ENCODE results near the gene TCEA2.

Gene TCEA2

DNA sequence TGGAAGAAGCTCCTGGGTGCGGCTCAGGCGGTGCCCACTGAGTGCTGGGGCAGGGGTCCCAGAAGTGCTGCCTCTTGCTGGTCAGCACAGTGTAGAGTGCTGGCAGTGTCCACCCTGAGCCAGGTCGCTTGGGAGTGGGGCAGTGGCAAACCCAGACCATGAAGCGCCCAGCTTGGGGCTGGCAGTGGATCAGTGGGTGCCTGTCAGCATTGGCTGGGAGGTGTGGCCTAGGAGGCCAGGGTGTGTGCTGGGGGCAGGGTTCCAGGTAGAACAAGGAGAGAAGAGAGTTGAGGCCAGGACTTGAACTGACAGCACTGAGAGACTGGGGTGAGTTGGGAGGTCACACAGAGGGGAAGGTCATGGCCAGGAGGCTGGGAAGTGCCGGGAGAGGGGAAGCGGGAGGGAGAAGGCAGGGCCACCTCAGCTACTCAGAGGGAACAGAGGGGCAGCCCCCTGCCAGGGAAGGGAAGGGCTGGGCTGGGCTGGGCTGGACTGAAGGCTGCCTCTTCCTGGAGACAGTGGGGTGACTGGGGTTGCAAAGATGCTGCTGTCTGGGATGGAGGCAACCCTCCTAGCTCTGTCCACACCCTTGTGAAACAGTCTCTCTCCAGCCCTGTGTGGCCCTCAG is 4.1 kb downstream of the TCEA2 start:
- Histone ChIP-seq H3K36me3 (ENCODE audit: control insufficient read depth, insufficient read depth, low read length) (peaks cover under 1% of the 10 kb centered on the region), H3K9ac (ENCODE audit: low read length) (no peak overlapping the region), H3K4me1 (ENCODE audit: control insufficient read depth, insufficient read depth, low read length) (peaks cover 12% of the 10 kb centered on the region)

DNA sequence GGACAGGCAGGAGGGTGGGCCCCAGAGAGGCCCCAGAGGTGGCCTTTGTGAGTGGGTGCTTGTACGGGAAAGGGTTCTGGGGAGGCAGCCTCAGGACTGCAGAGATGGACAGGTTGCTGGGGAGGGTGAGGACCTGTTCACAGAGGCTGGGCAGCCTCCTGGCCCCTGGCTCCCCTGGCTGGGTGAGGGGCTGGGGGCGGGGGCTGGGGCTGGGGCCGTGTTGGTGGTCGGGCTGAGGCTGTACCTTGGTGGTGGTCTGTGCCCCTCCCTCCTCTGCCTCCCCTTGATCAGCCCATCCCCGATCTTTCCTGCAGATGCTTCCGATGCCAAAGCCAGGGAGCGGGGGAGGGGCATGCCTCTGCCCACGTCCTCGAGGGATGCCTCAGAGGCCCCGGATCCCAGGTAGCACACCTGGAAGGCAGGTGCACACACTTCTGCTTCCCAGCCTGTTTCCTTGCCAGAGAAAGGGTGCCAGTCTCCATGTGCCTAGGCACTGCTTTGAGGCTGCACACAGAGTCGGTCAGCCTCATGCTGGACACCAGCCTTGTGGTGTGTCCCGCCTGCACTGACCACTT is 4.8 kb downstream of the TCEA2 start:
- Histone ChIP-seq H3K4me3 (ENCODE audit: low read length) (no peak overlapping the region), H3K4me1 (ENCODE audit: control insufficient read depth, insufficient read depth, low read length) (peaks cover 8% of the 10 kb centered on the region), H3K36me3 (ENCODE audit: control insufficient read depth, insufficient read depth, low read length) (peaks cover 6% of the 10 kb centered on the region), H3K9ac (ENCODE audit: low read length) (no peak overlapping the region), H3K27ac (ENCODE audit: low read depth, low read length) (no peak overlapping the region), H3K27me3 (ENCODE audit: control insufficient read depth, insufficient read depth, low read length) (no peaks in the 10 kb centered on the region)

More for the DNA sequence above, 4.1 kb downstream of the TCEA2 start:
- Histone ChIP-seq H3K27ac (ENCODE audit: low read depth, low read length) (no peak overlapping the region), H3K27me3 (ENCODE audit: control insufficient read depth, insufficient read depth, low read length) (no peaks in the 10 kb centered on the region), H3K4me3 (ENCODE audit: low read length) (no peak overlapping the region)

DNA sequence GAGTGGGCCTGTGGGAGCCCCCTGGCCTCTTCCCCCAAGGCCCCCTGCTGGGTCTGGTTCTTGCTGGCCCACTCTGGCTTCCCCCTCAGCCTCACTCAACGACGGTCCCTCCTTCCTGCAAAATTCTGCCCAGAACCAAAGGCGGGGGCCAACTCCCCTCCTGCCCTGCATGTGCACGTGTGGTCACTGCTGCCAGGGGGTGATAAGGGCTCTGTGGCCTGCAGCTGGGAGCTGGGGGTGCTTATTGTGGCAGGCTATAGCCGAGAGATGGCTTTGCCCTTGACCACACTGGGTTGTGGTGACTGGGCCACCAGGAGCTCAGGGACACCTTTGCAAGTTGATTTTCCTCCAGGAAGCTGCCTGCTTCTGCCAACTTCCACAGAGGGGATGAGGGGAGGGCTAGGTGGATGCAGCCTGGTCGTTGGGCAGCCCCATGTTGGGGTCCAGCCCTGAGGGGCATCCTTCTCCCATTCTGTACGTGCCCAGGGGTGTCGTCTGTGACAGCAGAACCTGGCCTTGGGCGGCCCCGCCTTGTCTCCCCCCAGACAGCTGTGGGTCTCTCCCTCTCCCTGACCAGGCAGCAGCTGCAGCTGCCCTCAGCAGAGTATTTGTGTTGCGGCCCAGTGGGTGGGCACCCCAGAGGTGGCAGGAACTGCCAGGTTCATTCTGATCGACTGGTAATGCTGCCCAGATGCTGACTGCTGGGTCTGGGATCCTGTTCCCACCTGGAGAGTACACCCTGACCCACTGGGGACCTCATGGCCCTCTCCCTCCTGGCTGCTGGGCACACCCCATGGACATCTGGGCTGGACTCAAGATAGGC is 5.6 kb downstream of the TCEA2 start:
- Histone ChIP-seq H3K36me3 (ENCODE audit: control insufficient read depth, insufficient read depth, low read length) (peaks cover 6% of the 10 kb centered on the region), H3K27me3 (ENCODE audit: control insufficient read depth, insufficient read depth, low read length) (no peaks in the 10 kb centered on the region)

DNA sequence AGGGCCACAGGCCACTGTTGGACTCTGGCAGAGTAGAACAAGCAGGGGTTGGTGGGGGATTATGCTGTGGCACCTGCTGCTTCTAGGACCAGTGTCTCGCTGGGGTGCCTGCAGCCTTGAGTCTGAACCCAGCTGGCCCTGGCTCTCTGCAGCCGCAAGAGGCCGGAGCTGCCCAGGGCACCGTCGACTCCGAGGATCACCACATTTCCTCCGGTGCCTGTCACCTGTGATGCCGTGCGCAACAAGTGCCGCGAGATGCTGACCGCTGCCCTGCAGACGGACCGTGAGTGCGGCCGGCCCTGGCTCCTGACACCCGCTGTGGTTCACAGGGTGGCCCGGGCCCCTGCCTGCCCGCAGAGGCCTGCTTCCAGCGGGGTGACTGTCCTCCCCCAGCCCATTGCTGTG is 6.2 kb downstream of the TCEA2 start:
- Histone ChIP-seq H3K4me3 (ENCODE audit: low read length) (no peak overlapping the region), H3K27me3 (ENCODE audit: control insufficient read depth, insufficient read depth, low read length) (no peaks in the 10 kb centered on the region), H3K9ac (ENCODE audit: low read length) (no peak overlapping the region), H3K27ac (ENCODE audit: low read depth, low read length) (no peak overlapping the region), H3K36me3 (ENCODE audit: control insufficient read depth, insufficient read depth, low read length) (peaks cover 6% of the 10 kb centered on the region), H3K4me1 (ENCODE audit: control insufficient read depth, insufficient read depth, low read length) (peaks cover 3% of the 10 kb centered on the region)

More for the DNA sequence above, 5.6 kb downstream of the TCEA2 start:
- no peak overlapping the region for H3K4me3 ChIP-seq (ENCODE audit: low read length)
- no peak overlapping the region for H3K9ac ChIP-seq (ENCODE audit: low read length)
- peaks cover 8% of the 10 kb centered on the region for H3K4me1 ChIP-seq (ENCODE audit: control insufficient read depth, insufficient read depth, low read length)
- no peak overlapping the region for H3K27ac ChIP-seq (ENCODE audit: low read depth, low read length)

DNA sequence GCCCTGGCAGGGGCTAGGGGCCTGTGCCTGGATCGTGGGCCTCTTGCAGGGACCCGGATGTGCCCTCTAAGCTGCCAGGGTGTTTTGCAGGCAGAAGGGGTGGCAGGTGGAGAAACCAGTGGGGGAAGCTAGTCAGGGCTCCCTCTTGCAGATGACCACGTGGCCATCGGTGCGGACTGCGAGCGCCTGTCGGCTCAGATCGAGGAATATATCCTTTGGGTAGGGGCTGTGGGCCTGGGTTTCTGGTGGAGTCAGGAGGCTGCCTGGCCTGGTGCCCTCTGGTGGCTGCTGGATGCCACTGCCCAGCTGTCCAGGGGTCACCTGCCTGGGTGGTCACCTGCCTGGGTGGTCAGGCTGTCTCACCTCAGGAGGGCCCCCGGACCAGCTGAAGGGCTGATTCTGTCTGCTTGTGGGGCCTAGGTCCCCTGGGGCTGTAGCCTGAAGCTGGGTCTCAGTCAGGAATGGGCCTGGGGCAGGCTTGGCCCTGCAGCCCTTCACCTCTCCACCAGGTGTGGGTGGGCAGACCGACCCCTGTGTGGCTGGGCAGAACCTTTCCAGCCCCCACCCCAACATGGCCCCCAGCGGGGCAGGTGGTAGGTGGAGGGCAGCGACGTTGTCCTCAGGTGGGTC is 6.7 kb downstream of the TCEA2 start:
- Histone ChIP-seq H3K4me3 (ENCODE audit: low read length) (no peak overlapping the region), H3K36me3 (ENCODE audit: control insufficient read depth, insufficient read depth, low read length) (peaks cover 6% of the 10 kb centered on the region), H3K9ac (ENCODE audit: low read length) (no peak overlapping the region), H3K27me3 (ENCODE audit: control insufficient read depth, insufficient read depth, low read length) (no peaks in the 10 kb centered on the region), H3K27ac (ENCODE audit: low read depth, low read length) (no peak overlapping the region), H3K4me1 (ENCODE audit: control insufficient read depth, insufficient read depth, low read length) (no peaks in the 10 kb centered on the region)

DNA sequence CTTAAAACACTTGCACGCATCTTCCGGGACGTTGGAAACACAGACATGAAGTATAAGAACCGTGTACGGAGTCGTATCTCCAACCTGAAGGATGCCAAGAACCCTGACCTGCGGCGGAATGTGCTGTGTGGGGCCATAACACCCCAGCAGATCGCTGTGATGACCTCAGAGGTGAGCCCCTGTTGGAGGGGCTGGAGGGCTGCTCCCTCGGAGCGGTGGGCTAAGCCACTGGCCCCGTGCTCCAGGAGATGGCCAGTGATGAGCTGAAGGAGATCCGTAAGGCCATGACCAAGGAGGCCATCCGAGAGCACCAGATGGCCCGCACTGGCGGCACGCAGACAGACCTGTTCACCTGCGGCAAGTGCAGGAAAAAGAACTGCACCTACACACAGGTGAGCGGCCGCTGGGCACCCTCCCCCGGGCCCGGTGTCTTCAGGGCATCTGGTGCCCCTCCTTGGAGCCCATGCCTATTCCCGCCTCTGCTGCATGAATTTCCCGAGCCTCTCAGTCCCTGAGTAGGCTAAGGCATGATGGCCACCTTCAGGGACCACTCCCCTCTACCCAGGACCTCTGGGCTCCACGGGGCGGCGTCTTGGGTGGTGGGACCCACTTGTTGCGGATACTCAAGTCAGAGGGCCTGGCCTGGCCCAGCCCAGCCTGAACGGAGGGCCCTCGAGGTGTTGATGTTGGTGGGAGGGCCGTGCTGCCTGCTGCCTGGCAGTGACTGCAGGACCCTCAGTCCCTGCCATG is 7.4 kb downstream of the TCEA2 start:
- Histone ChIP-seq H3K4me1 (ENCODE audit: control insufficient read depth, insufficient read depth, low read length) (no peaks in the 10 kb centered on the region), H3K9ac (ENCODE audit: low read length) (no peak overlapping the region), H3K4me3 (ENCODE audit: low read length) (no peak overlapping the region), H3K27ac (ENCODE audit: low read depth, low read length) (no peak overlapping the region), H3K27me3 (ENCODE audit: control insufficient read depth, insufficient read depth, low read length) (no peaks in the 10 kb centered on the region), H3K36me3 (ENCODE audit: control insufficient read depth, insufficient read depth, low read length) (peaks cover 6% of the 10 kb centered on the region)

DNA sequence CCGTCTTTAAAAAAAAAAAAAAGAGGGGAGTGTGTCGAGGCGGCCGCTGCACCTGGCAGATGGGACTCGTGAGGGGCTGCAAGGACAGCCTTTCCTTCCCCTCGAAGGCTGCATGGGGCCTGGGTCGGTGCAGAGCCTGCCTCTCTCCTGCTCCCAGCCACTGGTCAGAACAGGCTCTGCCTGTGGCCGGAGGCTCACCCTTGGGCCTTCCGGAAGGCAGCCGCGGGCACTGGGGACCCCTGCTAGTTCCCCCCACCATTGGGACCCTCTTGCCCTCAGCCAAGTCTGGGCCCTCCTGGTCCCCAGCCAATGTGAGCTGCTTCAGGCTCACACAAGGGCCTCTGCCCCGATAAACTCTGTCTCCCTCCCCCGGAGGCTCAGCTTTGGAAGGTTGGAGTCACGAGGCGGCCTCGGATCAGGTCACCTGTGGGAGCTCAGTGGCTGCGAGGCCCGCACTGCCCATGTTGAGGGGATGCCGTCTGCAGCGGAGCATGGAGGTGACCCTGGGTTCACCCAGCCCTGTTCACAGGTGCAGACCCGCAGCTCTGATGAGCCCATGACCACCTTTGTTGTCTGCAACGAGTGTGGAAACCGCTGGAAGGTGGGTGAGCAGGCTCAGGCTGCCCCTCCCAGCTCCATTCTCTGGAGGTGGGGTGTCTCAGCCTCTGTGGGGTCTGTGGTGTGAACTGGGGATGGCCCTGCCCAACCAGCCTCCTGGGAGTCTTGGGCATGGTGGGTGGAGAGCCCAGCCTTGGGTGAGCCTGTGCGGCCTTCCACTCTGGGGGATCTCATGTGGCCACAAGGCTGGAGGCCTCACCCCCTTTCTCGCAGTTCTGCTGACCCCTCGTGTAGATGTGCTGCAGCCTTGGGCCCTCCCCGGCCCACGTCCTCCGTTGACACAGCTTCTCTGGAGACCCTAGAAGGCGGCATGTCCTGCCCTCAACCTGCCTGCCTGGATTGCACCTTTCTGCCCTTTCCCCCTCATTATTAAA is 8.6 kb downstream of the TCEA2 start:
- Histone ChIP-seq H3K9ac (ENCODE audit: low read length) (no peak overlapping the region), H3K36me3 (ENCODE audit: control insufficient read depth, insufficient read depth, low read length) (peaks cover 6% of the 10 kb centered on the region), H3K4me3 (ENCODE audit: low read length) (no peak overlapping the region), H3K27me3 (ENCODE audit: control insufficient read depth, insufficient read depth, low read length) (no peaks in the 10 kb centered on the region), H3K27ac (ENCODE audit: low read depth, low read length) (no peak overlapping the region), H3K4me1 (ENCODE audit: control insufficient read depth, insufficient read depth, low read length) (no peaks in the 10 kb centered on the region)

DNA sequence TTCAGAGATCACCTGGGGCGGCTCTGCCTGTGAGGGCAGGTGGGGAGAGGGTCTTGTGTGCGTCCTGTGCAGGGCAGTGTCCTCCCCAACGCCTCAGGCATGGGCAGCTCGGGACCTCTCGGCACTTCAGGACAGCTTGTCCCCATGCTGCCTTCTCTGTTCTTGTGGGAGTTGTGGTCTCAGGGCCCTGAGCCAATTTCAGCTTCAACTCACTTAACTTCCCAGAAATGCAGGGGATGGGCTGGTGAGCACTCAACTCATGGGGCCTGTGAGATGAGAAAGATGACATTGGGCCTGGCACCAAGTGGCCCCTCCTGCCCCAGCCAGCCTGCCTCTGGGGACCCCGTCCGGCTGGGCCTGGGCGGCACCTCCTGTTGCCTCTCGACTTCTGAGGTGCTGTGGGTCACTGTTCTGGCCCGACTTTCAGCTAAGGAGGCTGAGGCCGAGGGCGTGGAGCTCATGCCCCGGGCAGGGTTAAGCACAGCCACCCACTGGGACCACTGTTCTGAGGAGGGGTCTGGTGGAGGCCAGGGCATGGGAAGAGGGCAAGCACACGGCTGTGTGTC is 9.6 kb downstream of the TCEA2 start:
- Histone ChIP-seq H3K27me3 (ENCODE audit: control insufficient read depth, insufficient read depth, low read length) (no peaks in the 10 kb centered on the region), H3K4me3 (ENCODE audit: low read length) (no peak overlapping the region), H3K9ac (ENCODE audit: low read length) (no peak overlapping the region), H3K36me3 (ENCODE audit: control insufficient read depth, insufficient read depth, low read length) (peaks cover 6% of the 10 kb centered on the region), H3K4me1 (ENCODE audit: control insufficient read depth, insufficient read depth, low read length) (no peaks in the 10 kb centered on the region), H3K27ac (ENCODE audit: low read depth, low read length) (no peak overlapping the region)

DNA sequence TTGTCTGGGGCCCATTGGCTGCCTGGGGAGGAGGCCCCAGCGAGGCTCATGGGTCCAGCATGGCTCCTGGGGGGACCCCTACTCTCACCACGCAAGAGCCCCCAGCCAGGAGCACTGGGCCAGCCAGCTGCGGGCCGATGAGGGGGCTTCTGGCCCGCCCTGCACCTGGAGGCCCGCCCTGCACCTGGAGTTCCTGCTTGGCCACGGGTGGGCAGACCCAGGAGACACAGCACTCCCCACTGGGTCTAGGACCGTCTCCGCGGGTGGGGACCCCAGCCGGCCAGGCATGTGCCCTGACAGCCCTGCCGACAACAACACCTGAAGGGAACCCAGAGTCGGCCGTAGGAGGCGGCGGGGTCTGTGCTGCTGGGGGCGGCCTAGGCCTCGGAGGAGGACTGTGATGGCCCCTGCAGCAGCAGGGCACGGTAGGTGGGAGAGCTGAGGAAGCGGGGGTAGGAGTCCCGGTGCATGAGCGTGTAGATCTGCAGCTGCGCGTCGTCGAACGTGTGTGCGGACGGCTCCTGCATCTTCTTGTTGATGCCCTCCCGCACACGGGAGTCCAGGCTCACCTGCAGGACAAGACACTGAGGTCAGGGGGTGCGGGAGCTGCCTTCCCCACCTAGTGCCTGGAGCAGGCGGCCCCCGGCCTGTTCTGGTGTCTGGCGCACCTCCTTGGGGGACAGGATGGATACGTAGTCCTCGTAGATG is 10.6 kb downstream of the TCEA2 start:
- Histone ChIP-seq H3K9ac (ENCODE audit: low read length) (no peak overlapping the region), H3K36me3 (ENCODE audit: control insufficient read depth, insufficient read depth, low read length) (peaks cover 6% of the 10 kb centered on the region), H3K27ac (ENCODE audit: low read depth, low read length) (no peak overlapping the region), H3K4me1 (ENCODE audit: control insufficient read depth, insufficient read depth, low read length) (peaks cover 3% of the 10 kb centered on the region), H3K4me3 (ENCODE audit: low read length) (no peak overlapping the region), H3K27me3 (ENCODE audit: control insufficient read depth, insufficient read depth, low read length) (peaks cover under 1% of the 10 kb centered on the region)

DNA sequence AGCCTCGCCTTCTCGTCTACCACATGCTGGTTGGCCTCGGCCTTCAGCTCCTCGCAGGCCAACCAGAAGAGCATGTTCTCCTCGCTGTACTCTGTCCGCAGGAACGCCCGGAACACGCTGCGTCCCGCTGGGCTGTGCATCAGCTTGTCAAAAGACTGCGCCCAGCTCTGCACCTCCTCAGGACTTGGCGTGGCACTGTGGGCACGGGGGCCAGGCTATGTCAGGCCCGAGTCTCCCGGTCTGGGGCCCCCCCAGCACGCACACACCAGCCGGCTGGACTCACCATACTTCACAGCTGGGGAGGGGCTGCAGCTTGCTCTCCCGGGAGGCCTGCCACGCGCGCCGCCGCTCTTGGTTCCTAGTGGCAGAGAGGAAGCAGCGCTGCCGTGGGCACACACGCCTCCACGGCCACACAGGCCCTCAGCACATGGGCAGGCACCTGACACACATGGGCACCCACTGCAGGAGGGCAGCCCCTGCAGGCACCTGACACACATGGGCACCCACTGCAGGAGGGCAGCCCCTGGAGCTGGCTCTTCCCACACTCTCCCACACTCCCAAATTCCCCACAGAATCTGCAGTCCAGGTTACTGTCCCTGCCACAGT is 11.3 kb downstream of the TCEA2 start:
- H3K4me3 ChIP-seq (ENCODE audit: low read length), result no peak overlapping the region
- H3K4me1 ChIP-seq (ENCODE audit: control insufficient read depth, insufficient read depth, low read length), result peaks cover 9% of the 10 kb centered on the region
- peaks cover 6% of the 10 kb centered on the region for H3K27me3 ChIP-seq (ENCODE audit: control insufficient read depth, insufficient read depth, low read length)
- H3K9ac ChIP-seq (ENCODE audit: low read length), result no peak overlapping the region
- H3K27ac ChIP-seq (ENCODE audit: low read depth, low read length), result no peak overlapping the region
- H3K36me3 ChIP-seq (ENCODE audit: control insufficient read depth, insufficient read depth, low read length), result peaks cover 6% of the 10 kb centered on the region
